COLO829 (cell line): ENCODE data around the gene SHC3.

ENCODE experiments used
- DNase-seq: peaks from one replicate; pipeline ENCODE4 v3.0.0; 2012; ENCODE audit warnings: low spot score

SHC3 gene

DNA sequence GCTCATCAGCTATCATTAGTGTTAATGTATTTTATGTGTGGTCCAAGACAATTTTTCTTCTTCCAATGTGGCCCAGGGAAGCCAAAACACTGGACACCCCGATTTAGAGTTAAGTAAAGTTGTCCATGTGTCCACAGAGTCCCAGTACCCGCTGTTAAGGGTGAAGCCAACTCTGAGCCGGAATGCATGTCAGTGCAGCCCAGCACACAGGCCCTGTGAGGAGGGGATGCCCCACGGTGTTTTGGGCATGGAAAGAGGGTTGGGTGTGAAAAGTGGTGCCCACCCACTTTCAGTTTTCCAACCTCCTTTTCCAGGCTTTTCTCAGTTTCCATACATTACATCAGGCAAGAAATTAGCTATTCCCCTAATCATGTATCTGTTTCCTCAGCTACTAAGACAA lies 24.4 kb downstream of the SHC3 start:
- DNase-seq = no peak

DNA sequence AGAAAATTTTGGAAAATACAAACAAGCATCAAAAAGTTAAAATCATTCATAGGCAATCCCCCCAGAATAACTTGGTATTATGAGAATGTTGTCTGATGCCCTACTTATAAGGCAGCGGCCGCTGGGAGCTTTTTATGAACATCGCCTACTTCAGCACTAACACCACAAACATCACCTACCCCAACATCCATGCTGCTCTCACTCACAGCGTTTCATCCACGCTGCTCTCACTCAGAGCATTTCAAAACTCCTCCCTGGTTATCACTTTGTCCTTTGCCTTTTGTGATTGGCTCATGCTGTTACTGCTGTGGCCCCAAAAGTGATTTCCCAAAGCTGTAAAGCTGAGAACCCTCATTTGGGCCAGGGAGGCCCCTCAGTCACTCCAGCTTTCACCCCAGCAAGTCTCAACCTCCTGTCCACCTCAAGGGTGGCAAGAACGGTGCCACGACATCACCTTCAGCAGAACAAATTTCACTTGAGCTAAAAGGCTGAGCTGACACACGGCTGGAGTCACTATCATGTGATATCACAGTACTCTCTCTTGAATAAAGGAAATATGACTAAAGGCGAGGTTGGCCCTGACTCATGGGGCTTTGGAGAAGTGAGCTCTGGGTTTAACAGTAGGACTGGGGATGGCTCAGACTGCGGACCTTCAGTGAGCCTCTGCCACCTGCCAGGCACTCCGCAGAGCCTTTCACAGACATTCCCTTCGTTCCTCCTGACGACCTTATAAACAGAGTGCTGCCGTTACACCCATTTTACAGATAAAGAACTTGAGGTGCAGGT lies 25.2 kb downstream of the SHC3 start:
- peak; percentile 32 for DNase-seq

DNA sequence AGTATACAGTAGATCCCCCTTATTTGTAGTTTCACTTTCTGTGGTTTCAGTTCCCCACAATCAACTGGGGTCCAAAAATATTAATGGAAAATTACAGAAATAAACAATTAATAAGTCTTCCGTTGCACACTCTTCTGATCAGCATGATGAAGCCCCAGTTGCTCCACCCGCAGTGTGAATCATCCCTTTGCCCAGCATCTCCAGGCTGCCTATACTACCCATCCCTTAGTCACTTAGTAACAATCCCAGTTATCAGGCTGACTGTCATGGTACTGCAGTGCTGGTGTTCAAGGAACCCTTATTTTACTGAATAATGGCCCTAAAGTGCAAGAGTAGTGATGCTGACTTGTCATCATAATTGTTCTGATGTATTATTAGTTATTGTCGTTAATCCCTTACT lies 28.9 kb downstream of the SHC3 start:
- no peak for DNase-seq

DNA sequence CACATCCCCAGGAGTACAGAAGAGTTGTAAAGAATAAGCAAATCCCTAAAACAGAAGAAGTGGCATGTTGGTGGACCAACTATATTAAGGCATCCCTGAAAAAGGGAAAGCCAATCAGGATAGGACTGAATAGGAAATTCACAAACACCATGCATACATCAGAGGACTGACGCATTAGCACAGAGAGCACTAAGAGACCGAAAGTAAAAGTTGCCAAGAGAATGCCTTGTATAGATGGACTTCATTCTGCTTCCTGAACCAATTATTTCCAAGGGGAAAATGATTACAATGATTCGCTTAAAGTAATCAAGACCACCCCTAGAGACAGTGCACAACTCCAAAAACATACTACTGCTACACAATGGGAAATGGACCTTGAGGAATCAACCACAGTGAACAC lies 33.5 kb downstream of the SHC3 start:
- no peak for DNase-seq

DNA sequence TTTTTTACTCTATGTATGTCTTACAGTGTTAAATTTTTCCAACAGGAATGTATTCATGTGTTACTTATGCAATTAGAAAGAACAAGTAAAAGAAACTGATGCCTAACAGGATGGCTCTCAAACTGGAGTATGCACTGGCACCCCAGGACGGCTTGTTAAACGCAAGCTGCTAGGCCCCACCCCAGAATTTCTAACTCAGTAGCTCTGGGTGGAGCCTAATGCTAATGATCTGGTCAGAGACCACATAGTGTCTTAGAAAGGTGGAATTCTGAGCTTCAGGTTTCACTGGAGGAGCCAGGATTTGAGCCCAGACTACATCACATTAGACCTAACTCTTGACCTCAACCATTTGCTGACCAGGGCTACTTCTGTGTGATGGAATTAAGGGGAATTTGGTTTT lies 34.4 kb downstream of the SHC3 start:
- DNase-seq = no peak

DNA sequence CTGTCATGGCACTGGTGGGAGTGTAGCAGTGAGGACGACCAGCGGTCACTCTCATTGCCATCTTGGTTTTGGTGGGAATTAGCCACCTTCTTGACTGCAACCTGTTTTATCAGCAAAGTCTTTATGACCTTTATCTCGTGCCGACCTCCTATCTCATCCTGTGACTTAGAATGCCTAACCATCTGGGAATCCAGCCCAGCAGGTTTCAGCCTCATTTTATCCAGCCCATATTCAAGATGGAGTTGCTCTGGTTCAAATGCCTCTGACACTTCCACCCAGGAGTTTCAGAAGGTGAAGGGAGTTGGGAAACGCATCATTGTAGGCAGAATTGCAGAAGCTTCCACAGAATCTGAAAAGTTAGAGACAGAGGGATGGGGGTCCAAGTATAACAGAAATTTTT lies 35.4 kb downstream of the SHC3 start:
- no peak for DNase-seq

DNA sequence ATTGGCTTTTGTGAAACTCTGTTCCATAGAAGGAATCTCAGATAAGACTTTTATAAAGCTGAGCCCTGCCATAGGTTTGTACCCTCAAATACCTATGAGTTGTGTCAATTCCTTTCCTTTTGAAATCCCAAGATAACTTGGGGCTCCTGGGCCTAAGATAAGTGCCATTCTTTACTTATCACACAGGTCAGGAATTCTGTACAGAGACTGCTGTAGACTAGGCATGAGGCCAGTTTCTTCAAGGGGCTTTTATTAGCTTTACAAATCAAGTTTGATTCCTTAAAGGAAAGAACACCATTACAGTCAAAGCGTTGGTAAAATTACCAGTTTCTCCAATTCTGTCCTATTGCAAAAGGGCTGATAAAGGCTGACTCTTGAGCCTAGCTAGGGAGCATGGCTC lies 39.2 kb downstream of the SHC3 start:
- no peak for DNase-seq

DNA sequence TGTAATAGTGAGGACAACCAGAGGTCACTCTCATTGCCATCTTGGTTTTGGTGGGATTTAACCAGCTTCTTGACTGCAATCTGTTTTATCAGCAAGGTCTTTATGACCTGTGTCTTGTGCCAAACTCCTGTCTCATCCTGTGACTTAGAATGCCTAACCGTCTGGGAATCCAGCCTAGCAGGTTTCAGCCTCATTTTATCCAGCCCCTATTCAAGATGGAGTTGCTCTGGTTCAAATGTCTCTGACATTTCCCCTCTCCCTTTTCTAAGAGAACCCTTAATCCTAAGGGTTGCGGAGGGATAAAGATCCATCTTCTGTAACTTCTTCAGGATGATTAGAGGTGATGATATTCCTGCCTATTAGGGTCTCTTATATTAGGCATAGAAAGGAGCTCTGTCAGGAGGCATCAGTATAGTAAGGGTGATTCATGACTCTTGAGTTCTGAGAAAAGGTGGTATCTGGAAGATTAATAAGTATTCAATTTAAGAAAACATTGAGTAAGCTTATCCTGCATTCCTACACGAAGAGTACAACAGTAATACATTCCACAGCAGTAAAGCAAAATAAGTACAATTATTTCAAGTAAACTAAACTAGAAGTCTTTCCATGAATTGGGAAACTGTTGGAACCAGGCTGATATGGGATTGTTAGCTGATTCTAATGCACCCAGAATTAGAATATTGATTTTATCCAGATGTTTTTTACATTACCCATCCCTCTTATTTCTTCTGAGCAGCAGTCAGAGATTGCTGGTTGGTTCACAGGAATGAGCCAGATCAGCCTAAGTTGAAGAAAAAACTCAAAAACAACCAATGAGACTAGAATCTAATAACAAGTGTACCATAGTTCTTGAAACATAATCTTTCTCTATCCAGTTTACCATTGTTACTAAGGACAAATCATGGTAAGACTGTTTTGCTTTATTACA lies 39.9 kb downstream of the SHC3 start:
- DNase-seq = no peak

DNA sequence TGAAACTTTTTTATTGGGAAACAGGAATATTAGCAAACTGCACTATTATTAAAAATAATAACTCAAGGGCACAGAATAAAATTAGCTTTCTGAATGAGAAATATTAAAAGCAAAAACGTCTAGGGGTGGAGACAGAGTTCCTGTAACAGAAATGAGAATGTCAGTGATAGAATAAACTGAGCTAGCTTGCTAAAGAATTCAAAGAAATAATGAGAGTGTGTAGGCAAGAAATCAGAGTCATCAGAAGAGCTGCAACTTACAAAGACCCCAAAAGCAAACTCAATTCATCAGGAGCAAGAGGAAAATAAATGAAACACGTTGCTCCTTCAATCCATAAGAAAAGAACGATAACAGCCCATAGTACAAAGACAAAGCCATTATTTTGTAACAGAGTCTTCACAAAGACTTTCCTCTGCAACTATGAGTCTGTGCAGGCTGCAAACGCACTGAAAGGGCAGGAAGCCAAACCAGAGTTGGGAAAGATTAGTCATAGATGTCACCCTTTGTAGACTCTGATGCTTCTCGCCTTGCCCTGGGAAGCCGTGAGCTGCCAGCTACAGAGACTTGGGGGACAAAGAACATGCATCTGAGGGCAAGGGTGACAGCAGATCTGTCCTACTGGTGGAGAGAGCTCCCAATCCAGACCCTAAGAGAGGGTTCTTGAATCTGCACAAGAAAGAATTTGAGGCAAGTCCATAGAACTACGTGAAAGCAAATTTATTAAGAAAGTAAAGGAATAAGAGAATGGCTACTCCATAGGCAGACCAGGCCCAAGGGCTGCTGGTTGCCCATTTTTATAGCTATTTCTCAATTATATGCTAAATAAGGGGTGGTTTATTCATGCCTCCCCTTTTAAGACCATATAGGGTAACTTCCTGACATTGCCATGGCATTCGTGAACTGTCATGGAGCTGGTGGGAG lies 40.8 kb downstream of the SHC3 start:
- DNase-seq = peak; percentile 61

DNA sequence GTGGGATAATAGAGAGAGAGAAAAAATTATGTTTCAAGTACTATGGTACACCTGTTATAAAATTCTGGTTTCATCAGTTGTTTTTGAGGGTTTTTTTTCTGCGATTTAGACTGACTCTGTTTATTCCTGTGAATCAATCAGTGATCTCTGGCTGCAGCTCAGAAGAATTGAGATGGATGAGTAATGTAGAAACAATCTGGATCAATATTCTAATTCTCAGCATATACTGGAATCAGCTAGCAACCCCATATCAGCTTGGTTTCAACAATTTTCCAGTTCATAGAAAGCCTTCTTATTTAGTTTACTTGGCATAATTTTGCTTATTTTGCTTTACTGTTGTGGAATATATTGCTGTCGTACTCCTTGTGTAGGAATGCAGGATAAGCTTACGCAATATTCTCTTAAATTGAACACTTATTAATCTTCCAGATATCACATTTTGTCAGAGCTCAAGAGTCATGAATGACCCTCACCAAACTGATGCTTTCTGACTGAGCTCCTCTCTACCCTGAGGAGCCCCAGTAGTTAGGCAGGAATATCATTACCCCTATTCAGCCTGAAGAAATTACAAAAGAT lies 42.9 kb downstream of the SHC3 start:
- no peak for DNase-seq

DNA sequence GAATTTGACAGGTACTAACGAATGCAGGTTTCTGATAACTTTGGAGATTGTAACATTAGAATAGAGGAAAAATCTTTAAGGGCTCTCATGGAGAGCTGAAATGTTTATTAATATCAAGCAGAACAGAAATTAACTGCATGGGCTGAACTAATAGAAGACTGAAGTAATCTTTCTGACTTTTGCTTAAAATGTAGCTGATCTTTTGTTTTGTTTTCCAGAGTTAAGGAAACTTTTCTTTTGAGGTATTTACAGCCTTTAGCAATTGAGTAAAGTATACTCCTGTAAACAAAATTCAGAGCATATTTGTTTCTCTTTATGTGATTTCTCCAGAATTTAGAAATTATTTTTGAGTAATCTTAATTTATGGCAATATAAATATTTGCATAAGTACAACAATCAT lies 43.9 kb downstream of the SHC3 start:
- no peak for DNase-seq

DNA sequence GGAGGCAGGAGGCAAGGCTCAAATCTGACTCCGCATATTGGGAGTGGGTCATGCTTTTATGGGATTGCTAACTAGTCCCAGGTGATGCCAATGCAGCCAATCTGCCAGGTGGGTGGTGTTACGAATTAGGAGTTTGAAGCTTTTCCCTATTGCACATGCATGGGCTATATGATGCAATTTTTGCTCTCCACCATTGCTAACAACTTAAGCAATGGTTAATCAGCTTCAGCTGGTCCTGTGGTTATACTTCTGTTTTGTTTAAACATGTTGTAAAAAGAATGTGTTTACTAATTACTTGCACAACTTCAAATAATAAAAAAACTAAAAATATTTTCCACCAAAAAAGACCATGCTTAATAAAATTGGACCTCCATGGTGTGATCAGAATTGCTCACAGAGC lies 55.7 kb downstream of the SHC3 start:
- DNase-seq = no peak

DNA sequence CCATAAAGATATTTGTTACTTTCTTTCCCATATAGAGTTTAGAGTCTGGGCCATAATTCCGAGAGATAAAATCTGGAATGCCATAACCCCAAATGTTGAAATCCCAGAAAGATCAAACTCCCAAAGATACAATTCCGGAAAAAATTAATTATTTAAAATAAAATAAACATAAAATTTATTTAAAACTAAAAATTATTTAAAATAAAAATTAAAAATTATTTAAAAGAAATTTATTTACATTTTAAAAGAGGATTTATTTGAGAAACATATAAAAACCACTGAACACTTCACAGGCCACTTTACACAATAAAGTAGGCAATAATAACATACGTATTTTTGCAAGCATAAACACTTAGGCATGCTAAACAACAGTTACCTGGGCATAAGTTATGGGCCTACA lies 57.9 kb downstream of the SHC3 start:
- DNase-seq = no peak

DNA sequence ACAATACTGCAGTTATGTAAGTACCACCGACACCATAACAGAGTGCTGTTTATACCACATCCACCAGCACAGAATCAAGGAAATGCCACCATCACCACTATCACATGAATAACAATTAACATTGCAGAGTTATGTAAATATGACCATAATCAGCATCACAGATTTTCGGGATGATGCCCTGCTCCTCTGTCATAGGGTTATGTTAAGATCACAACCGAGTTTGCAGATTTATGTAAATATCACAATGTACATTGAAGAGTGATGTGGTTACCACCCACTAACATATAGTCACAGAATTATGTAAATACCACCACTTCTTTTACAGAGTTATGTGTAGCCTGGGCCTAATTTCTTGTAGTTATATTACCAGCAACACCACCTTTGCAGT lies 61.8 kb downstream of the SHC3 start:
- DNase-seq = no peak

DNA sequence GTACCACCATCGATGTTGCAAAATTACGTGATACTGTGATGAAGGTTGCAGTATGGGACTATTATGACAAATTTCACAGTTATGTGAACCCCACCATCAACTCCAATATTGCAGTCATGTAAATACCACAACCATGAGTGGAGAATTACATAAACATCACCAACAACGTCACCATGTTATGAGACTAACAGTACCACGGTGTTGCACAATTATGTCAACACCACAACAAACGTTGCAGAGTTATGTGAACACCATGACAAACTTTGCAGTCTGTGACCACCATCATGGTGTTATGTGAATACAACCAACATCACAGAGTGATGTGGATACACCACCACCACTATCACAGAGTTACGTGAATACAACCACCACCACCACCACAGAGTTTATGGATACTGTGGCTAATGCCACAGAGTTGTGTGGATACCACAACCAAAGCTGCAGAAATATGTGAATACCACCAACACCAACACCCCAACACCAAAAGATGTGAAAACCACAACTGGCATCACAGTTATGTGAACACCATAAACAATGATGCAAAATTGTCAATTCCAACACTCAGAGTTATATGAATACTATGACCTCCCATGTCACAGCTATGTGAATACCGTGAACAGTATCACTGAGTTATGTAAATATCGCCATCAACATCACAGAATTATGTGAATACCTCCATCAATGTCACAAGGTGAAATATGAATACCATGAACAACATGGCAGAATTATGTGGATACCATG lies 62.4 kb downstream of the SHC3 start:
- no peak for DNase-seq

DNA sequence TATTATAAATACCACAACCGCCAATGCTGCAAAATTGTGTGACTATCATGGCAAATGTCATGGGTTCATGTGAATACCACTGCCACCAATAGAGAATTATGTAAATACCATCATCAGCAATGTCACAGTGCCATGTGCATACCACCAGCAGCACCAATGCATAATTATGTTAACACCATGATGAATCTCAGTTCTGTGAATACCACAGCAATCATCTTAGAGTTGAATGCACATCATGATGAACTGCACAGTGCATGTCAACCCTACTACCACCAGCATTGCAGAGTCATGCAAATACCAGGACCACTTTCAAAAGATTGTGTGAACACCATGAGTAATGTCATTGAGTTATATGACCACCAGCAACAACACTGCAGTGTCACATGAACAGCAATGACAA lies 63.2 kb downstream of the SHC3 start:
- no peak for DNase-seq

DNA sequence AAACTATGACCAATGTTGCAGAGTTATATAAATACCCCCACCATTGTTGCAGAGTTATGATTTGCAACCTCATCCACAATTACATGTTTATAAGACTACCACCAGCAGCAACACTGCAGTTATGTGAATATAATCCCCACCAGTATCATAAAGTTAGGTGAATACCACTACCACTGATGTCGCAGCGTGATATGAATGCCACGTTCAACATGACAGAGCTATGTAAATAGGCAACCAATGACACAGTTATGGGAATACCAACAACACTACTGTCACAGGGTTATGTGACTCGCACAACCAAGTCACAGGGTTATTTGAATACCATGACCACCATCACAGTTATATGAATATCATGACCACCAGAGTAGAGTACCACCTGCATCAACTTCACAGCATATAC lies 63.9 kb downstream of the SHC3 start:
- DNase-seq = no peak

DNA sequence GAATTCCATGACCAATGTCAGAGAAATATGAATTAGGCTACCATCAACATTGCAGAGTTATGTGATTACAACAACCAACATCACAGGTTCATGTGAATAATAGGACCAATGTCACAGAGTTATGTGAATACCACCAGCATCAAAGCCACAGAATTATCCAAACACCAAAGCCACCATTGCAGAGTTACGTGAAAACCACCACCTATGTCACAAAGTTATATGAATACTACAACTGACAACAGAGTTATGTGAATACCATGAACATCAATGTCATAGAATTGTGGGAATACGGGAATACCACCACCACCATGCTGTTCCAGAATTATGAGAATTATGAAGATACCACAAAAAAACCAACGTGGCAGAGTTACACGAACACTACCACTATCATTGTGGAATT lies 64.8 kb downstream of the SHC3 start:
- DNase-seq = no peak

DNA sequence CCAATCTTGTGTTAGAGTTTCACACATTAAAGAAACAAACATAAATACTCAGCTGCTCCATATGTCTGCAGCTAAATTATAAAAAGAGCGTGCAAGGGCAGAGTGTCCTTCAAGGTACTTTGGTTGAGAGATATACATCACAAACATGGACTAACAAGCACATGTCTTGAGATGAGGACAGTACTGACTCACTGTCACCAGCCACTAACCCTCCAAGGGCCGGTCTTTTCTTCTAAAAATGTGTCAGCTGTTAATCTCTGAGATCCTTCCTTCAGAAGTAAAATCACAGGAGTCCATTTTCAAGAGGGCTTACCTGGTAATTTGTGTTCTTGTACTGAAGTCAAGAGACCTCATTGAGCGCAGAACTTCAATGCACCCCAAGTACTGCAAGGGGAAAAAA lies 66.4 kb downstream of the SHC3 start:
- no peak for DNase-seq

DNA sequence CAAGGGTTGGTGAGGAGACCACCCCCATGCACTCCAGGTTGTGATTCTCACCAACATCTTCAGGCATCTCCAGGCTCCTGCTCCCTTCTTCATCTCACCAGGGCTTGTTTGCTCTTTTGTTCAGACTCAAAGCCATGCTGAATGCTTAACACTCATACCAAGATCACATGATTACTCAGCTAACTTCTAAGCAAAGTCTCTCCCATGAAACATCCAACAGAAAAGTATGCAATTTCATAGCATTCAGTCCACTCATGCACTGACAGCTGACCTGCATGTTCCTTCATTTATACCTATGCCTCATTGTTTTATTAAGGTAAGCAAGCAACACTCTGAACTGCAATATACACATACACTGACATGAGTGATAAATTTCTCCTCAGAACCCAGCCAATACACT lies 69.0 kb downstream of the SHC3 start:
- no peak for DNase-seq

DNA sequence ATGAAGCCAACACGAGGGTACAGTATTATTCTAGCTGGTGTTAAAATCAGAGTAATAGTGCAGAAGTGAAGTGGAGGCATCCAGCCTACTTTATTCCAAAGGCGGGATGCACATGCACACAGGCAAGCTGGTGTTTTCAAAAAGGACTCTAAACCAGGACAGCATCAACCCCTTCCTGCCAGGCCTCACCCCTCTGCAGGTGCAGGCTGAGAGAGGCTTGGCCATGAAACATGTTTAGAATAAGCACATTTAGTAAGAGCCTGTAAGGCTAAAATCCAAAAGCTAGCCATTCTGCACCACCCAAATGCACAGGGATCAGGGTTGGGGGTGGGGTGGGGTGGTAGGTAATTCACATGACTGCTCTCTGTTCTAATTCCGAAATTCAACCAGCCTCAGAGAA lies 71.2 kb downstream of the SHC3 start:
- DNase-seq = no peak
